Upper lobe of left lung (tissue), 4 donors: ENCODE measurements around the gene ACTN1.

Experiments
- CTCF ChIP-seq, 6 experiments: fragments of 450-650 bp in 4 of 6; fragments of 200-600 bp in 2 of 6; sonication (generic) in 2 of 6; IDR thresholded peaks; one replicate each; pipeline ENCODE4 v1.5.1; 2016 to 2019; ENCODE audit warnings: antibody characterized with exemption in 6 of 6
- EP300 ChIP-seq, 4 donors: sonication (generic); formaldehyde crosslinking; IDR thresholded peaks; one replicate each; pipeline ENCODE4 v1.5.1; 2017; ENCODE audit warnings: antibody characterized with exemption in 4 of 4, control low read depth in 2 of 4
- POLR2A ChIP-seq, 4 donors: fragments of 450-650 bp; IDR thresholded peaks; one replicate each; pipeline ENCODE4 v1.5.1; 2016 to 2017; ENCODE audit warnings: antibody characterized with exemption in 4 of 4, mild to moderate bottlenecking in 2 of 4

GRCh38 chr14:68951035-68951797 lies 27.9 kb downstream of the ACTN1 start:
- TF ChIP-seq CTCF (IDR thresholded peaks at IDR 0.05) (no peak), EP300 (IDR thresholded peaks at IDR 0.05) (peak in 1 of 4 donors; percentile 10), POLR2A (IDR thresholded peaks at IDR 0.05) (peak in 1 of 4 donors; percentile 32)
